ENCODE data around the gene HOXD4. TPM values are rescaled to one million over a fixed set of nuclear protein-coding genes. Genes with fewer than 3 reads are reported as not detected.

HOXD4 gene
- total RNA-seq, 1 experiment from 2014 or later = not detected

DNA sequence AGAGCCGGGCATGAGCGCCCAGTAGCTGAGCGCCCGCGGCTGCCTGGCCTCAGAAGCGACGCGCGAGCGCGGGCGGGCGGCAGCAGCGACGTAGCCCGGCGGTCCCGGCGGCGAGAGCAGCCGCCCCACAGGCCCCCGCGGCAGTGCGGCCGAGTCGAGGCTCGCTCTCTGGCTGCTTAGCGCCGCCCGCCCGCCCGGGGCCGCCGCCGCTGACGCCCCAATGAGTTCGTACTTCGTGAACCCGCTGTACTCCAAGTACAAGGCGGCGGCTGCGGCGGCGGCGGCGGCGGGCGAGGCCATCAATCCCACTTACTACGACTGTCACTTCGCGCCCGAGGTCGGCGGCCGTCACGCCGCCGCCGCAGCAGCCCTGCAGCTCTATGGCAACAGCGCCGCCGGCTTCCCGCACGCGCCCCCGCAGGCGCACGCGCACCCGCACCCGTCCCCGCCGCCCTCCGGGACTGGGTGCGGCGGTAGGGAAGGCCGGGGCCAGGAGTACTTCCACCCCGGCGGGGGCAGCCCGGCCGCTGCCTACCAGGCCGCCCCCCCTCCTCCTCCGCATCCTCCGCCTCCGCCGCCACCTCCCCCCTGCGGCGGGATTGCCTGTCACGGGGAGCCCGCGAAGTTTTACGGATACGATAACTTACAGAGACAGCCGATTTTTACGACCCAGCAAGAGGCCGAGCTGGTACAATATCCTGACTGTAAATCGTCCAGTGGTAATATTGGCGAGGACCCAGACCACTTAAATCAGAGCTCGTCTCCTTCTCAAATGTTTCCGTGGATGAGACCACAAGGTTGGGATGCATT lies 21.0 kb upstream of the HOXD4 start:
- Mint-ChIP-seq H3K4me1 (ENCODE audit: low read depth, unreplicated experiment) (no peaks in the 10 kb centered on the region), H3K27me3 (ENCODE audit: unreplicated experiment) (no peaks in the 10 kb centered on the region), H3K9me3 (ENCODE audit: low read depth, unreplicated experiment) (no peaks in the 10 kb centered on the region), H3K27ac (ENCODE audit: unreplicated experiment) (no peak overlapping the region), H3K36me3 (ENCODE audit: insufficient read depth, unreplicated experiment) (no peaks in the 10 kb centered on the region), H3K4me3 (ENCODE audit: low read depth, unreplicated experiment) (no peak overlapping the region)
- BruUV-seq (replicated peaks) = no TSS peak
- CTCF ChIA-PET = interaction anchor here (1.7 kb wide), 1 partner anchor 10 kb away, joined by 4 read pairs; no protein-coding TSS in a partner anchor
- intact Hi-C loops (cut with micrococcal nuclease; ENCODE audit: unreplicated experiment) = no loop called here
- no peak for DNase-seq
- TF ChIP-seq, protein P1, sequence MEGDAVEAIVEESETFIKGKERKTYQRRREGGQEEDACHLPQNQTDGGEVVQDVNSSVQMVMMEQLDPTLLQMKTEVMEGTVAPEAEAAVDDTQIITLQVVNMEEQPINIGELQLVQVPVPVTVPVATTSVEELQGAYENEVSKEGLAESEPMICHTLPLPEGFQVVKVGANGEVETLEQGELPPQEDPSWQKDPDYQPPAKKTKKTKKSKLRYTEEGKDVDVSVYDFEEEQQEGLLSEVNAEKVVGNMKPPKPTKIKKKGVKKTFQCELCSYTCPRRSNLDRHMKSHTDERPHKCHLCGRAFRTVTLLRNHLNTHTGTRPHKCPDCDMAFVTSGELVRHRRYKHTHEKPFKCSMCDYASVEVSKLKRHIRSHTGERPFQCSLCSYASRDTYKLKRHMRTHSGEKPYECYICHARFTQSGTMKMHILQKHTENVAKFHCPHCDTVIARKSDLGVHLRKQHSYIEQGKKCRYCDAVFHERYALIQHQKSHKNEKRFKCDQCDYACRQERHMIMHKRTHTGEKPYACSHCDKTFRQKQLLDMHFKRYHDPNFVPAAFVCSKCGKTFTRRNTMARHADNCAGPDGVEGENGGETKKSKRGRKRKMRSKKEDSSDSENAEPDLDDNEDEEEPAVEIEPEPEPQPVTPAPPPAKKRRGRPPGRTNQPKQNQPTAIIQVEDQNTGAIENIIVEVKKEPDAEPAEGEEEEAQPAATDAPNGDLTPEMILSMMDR (IDR thresholded peaks at IDR 0.05; ENCODE audit: unreplicated experiment) = no peak

GRCh38 chr2:176130957-176131847 lies 20.1 kb upstream of the HOXD4 start:
- no peaks in the 10 kb centered on the region for H3K27me3 Mint-ChIP-seq (ENCODE audit: unreplicated experiment)
- BruUV-seq (replicated peaks) = no TSS peak
- CTCF ChIA-PET = interaction anchor here (1.2 to 1.7 kb wide), 3 partner anchors 9 to 523 kb away, joined by 4 to 5 read pairs (median 5); no protein-coding TSS in a partner anchor
- intact Hi-C loops (cut with micrococcal nuclease; ENCODE audit: unreplicated experiment) = no loop called here
- TF ChIP-seq, protein P1 (IDR thresholded peaks at IDR 0.05; ENCODE audit: unreplicated experiment) = no peak
- H3K4me1 Mint-ChIP-seq (ENCODE audit: low read depth, unreplicated experiment) = no peaks in the 10 kb centered on the region
- no peak for DNase-seq
- H3K9me3 Mint-ChIP-seq (ENCODE audit: low read depth, unreplicated experiment) = no peaks in the 10 kb centered on the region
- H3K4me3 Mint-ChIP-seq (ENCODE audit: low read depth, unreplicated experiment) = no peak overlapping the region
- H3K27ac Mint-ChIP-seq (ENCODE audit: unreplicated experiment) = no peak overlapping the region
- H3K36me3 Mint-ChIP-seq (ENCODE audit: insufficient read depth, unreplicated experiment) = no peaks in the 10 kb centered on the region

DNA sequence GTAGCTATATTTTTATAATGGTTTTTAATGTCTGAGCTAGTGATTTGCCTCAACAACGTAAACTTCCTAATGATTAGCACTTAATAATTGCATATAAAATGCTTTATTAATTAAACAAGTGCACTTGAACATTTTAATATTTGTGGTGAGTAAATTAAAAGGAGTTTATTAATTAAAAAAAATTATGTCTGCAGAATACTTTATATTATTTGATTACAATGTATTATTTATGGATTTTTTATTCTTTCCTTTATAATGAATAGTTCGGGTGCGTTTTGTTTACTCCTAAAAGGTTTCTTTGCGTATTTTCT lies 19.5 kb upstream of the HOXD4 start:
- Mint-ChIP-seq H3K9me3 (ENCODE audit: low read depth, unreplicated experiment) (no peaks in the 10 kb centered on the region), H3K4me1 (ENCODE audit: low read depth, unreplicated experiment) (no peaks in the 10 kb centered on the region), H3K36me3 (ENCODE audit: insufficient read depth, unreplicated experiment) (no peaks in the 10 kb centered on the region), H3K27ac (ENCODE audit: unreplicated experiment) (no peak overlapping the region), H3K27me3 (ENCODE audit: unreplicated experiment) (no peaks in the 10 kb centered on the region), H3K4me3 (ENCODE audit: low read depth, unreplicated experiment) (no peak overlapping the region)
- CTCF ChIA-PET = interaction anchor here (1.2 to 1.7 kb wide), 3 partner anchors 9 to 522 kb away, joined by 4 to 5 read pairs (median 5); no protein-coding TSS in a partner anchor
- intact Hi-C loops (cut with micrococcal nuclease; ENCODE audit: unreplicated experiment) = no loop called here
- no TSS peak for BruUV-seq (replicated peaks)
- TF ChIP-seq, protein P1 (IDR thresholded peaks at IDR 0.05; ENCODE audit: unreplicated experiment) = no peak
- no peak for DNase-seq

DNA sequence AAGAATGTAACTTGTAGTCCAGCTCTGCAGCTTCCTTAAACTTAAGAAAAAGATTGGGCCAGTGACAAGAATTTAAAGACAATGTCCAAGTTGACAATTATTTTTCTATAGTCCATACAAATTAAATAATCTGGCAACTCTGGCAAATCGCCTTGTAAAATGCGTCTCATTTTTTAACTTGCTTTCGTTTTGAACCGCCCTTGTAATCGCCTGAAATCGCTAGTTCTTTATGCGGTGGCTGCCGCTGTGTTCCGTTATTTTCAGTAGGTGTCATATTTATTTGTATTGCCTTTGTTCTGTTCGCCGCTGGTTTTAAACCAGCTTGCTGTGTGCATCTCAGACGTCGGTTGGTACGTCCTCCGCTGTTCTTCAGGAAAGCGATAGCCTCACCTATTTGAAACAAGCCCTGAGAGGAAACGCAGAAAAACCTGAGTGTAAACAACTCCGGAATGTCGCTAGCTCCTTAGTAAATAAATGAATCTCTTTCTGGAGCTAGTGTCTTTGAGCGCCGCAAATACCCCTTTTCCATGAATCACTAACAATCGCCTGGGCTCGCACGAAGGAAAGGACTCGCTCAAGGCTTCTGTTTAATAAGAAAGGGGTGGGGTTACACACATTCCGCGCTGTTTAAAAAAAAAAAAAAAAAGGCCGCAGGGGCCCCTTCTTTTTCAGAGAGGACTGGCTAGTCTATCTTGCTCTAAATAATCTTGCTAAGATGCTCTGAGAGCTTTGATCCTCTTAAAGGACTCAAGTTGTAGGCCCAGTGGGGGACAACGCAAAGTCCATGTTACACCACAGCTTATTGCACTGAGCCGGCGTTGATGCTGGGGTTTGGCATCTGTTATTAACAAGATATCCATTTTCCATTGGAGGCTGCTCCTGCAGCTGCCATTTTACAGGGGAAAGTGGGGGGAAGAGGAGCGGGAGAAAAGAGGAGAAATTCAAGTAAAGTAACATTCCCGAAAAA lies 18.9 kb upstream of the HOXD4 start:
- Mint-ChIP-seq H3K36me3 (ENCODE audit: insufficient read depth, unreplicated experiment) (no peaks in the 10 kb centered on the region), H3K4me1 (ENCODE audit: low read depth, unreplicated experiment) (no peaks in the 10 kb centered on the region), H3K27ac (ENCODE audit: unreplicated experiment) (no peak overlapping the region), H3K9me3 (ENCODE audit: low read depth, unreplicated experiment) (no peaks in the 10 kb centered on the region), H3K4me3 (ENCODE audit: low read depth, unreplicated experiment) (no peak overlapping the region), H3K27me3 (ENCODE audit: unreplicated experiment) (no peaks in the 10 kb centered on the region)
- DNase-seq = no peak
- intact Hi-C loops (cut with micrococcal nuclease; ENCODE audit: unreplicated experiment) = no loop called here
- TF ChIP-seq, protein P1 (IDR thresholded peaks at IDR 0.05; ENCODE audit: unreplicated experiment) = no peak
- BruUV-seq (replicated peaks) = no TSS peak
- CTCF ChIA-PET = interaction anchor here (0.9 to 1.7 kb wide), 4 partner anchors 8 to 532 kb away, joined by 4 to 5 read pairs (median 4); no protein-coding TSS in a partner anchor

Data from Calu3 (cell line).